Tibial nerve (tissue), 4 donors: ENCODE results near the gene TAF8.

ENCODE experiments used
- CTCF ChIP-seq, 5 experiments: fragments of 200-600 bp in 3 of 5; fragments of 450-650 bp in 2 of 5; sonication (generic) in 3 of 5; IDR thresholded peaks; one replicate each; pipeline ENCODE4 v1.5.1; 2016 to 2019; ENCODE audit warnings: antibody characterized with exemption in 5 of 5, mild to moderate bottlenecking in 3 of 5, moderate library complexity in 2 of 5
- EP300 ChIP-seq, 2 donors: sonication (generic); formaldehyde crosslinking; IDR thresholded peaks; one replicate each; pipeline ENCODE4 v1.6.1; 2017; ENCODE audit warnings: antibody characterized with exemption in 2 of 2, mild to moderate bottlenecking in 1 of 2
- POLR2A ChIP-seq, 2 donors: fragments of 450-650 bp; IDR thresholded peaks; one replicate each; pipeline ENCODE4 v1.6.1; 2017; ENCODE audit warnings: antibody characterized with exemption in 2 of 2, mild to moderate bottlenecking in 2 of 2, moderate library complexity in 2 of 2

GRCh38 chr6:42095094-42095493 lies 44.8 kb downstream of the TAF8 start:
- no peak for TF ChIP-seq CTCF (IDR thresholded peaks at IDR 0.05)
- no peak for TF ChIP-seq POLR2A (IDR thresholded peaks at IDR 0.05)
- TF ChIP-seq EP300 (IDR thresholded peaks at IDR 0.05) = no peak
